Activated naive CD4-positive, alpha-beta T cell treated with anti-CD3 and anti-CD28 coated beads, Interleukin-2, amount 50 U/mL, for 24 hours (primary cell): ENCODE measurements around the gene RNU4-1.
A peak's percentile ranks its signal among the peaks of the same experiment; 100 is the strongest.
"Not testable (repeated sequence)": the region's sequence is repeated elsewhere in the genome, so short reads cannot be mapped to it uniquely, and the experiment has no call there.

ENCODE experiments used
- H3K27ac Mint-ChIP-seq: one replicate; pipeline ENCODE4 v1.8.0; 2021; ENCODE audit warnings: mild to moderate bottlenecking, mixed read lengths
- H3K27me3 Mint-ChIP-seq: one replicate; pipeline ENCODE4 v1.8.0; 2021; ENCODE audit warnings: mixed read lengths
- H3K36me3 Mint-ChIP-seq: one replicate; pipeline ENCODE4 v1.8.0; 2021; ENCODE audit warnings: mixed read lengths
- H3K4me1 Mint-ChIP-seq: one replicate; pipeline ENCODE4 v1.8.0; 2021; ENCODE audit warnings: mixed read lengths
- H3K4me3 Mint-ChIP-seq: one replicate; pipeline ENCODE4 v1.8.0; 2021; ENCODE audit warnings: mild to moderate bottlenecking, mixed read lengths
- H3K9me3 Mint-ChIP-seq: one replicate; pipeline ENCODE4 v1.8.0; 2021; ENCODE audit warnings: mixed read lengths

RNU4-1 gene

GRCh38 chr12:120292661-120293531 is at the start of gene RNU4-1:
Gene RNU4-1, minus strand, starts transcription at chr12:120293237.
- no peak within 1 kb of the TSS for H3K27ac Mint-ChIP-seq
- H3K4me3 Mint-ChIP-seq, result no peak within 1 kb of the TSS
- H3K36me3 Mint-ChIP-seq, result no peaks in the 10 kb centered on the region
- H3K9me3 Mint-ChIP-seq, result no peaks in the 10 kb centered on the region
- H3K4me1 Mint-ChIP-seq, result peaks cover 11% of the 10 kb centered on the region
- no peaks in the 10 kb centered on the region for H3K27me3 Mint-ChIP-seq

GRCh38 chr12:120342175-120343038 is 49.4 kb upstream of the RNU4-1 start:
- Mint-ChIP-seq H3K4me1 (no peaks in the 10 kb centered on the region), H3K36me3 (peaks cover 3% of the 10 kb centered on the region), H3K4me3 (no peak overlapping the region), H3K27me3 (no peaks in the 10 kb centered on the region), H3K9me3 (peaks cover 7% of the 10 kb centered on the region), H3K27ac (no peak overlapping the region)

- Mint-ChIP-seq H3K9me3 (peaks cover 16% of the 10 kb centered on the region), H3K4me3 (no peak overlapping the region), H3K36me3 (peaks cover 4% of the 10 kb centered on the region), H3K27ac (no peak overlapping the region), H3K27me3 (no peaks in the 10 kb centered on the region), H3K4me1 (no peaks in the 10 kb centered on the region)
Observed at GRCh38 chr12:120339256-120339655, 46.2 kb upstream of the RNU4-1 start.

- Mint-ChIP-seq H3K9me3 (peaks cover 16% of the 10 kb centered on the region), H3K4me3 (no peak overlapping the region), H3K27ac (no peak overlapping the region), H3K36me3 (peaks cover 4% of the 10 kb centered on the region), H3K27me3 (no peaks in the 10 kb centered on the region), H3K4me1 (no peaks in the 10 kb centered on the region)
Observed at GRCh38 chr12:120337730-120338129, 44.7 kb upstream of the RNU4-1 start.

DNA sequence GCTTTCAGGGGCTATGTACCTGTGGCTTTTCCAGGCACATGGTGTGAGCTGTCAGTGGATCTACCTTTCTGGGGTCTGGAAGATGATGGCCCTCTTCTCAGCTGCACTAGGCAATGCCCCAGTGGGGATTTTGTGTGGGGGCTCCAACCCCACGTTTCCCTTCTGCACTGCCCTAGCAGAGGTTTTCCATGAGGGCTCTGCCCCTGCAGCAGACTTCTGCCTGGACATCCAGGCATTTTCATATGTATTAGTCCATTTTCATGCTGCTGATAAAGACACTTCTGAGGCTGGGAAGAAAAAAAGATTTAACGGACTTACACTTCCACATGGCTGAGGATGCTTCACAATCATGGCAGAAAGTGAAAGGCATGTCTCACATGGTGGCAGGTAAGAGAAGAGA is 43.4 kb upstream of the RNU4-1 start:
- H3K36me3 Mint-ChIP-seq, H3K4me3 Mint-ChIP-seq, H3K27ac Mint-ChIP-seq, H3K4me1 Mint-ChIP-seq, H3K27me3 Mint-ChIP-seq: not testable (repeated sequence)
- H3K9me3 Mint-ChIP-seq, result peaks cover 16% of the 10 kb centered on the region

GRCh38 chr12:120335447-120335846 is 42.4 kb upstream of the RNU4-1 start:
- peaks cover 16% of the 10 kb centered on the region for H3K9me3 Mint-ChIP-seq
- not testable (repeated sequence) for H3K27me3 Mint-ChIP-seq, H3K4me3 Mint-ChIP-seq, H3K27ac Mint-ChIP-seq, H3K36me3 Mint-ChIP-seq, H3K4me1 Mint-ChIP-seq

GRCh38 chr12:120332523-120332922 is 39.5 kb upstream of the RNU4-1 start:
- no peak overlapping the region for H3K4me3 Mint-ChIP-seq
- H3K27ac Mint-ChIP-seq, result no peak overlapping the region
- no peaks in the 10 kb centered on the region for H3K4me1 Mint-ChIP-seq
- H3K9me3 Mint-ChIP-seq, result peaks cover 9% of the 10 kb centered on the region
- H3K36me3 Mint-ChIP-seq, result peaks cover 2% of the 10 kb centered on the region
- no peaks in the 10 kb centered on the region for H3K27me3 Mint-ChIP-seq

DNA sequence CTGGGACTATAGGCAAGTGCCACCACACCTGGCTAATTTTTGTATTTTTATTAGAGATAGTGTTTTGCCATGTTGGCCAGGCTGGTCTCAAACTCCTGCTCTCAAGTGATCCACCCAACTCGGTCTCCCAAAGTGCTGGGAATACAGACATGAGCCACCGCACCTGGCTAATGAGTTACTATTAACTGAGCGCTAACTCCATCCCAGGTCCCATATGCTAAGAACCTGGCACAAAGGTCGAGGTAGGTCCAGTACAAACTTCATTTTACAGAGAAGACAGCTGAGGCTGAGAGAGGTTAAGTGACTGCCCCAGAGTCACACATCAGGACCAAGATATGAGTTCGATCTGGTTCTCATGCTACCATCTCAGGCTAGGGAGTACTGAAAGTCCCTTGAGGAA is 39.0 kb upstream of the RNU4-1 start:
- Mint-ChIP-seq H3K27ac (no peak overlapping the region), H3K4me3 (no peak overlapping the region), H3K27me3 (no peaks in the 10 kb centered on the region), H3K9me3 (peaks cover 6% of the 10 kb centered on the region), H3K4me1 (no peaks in the 10 kb centered on the region), H3K36me3 (no peaks in the 10 kb centered on the region)

- Mint-ChIP-seq H3K9me3 (peaks cover 6% of the 10 kb centered on the region), H3K4me1 (no peaks in the 10 kb centered on the region), H3K36me3 (no peaks in the 10 kb centered on the region), H3K4me3 (no peak overlapping the region), H3K27ac (no peak overlapping the region), H3K27me3 (no peaks in the 10 kb centered on the region)
Observed at GRCh38 chr12:120331390-120331789, 38.4 kb upstream of the RNU4-1 start.

GRCh38 chr12:120328228-120328627 is 35.2 kb upstream of the RNU4-1 start:
- no peak overlapping the region for H3K4me3 Mint-ChIP-seq
- H3K9me3 Mint-ChIP-seq, result no peaks in the 10 kb centered on the region
- H3K4me1 Mint-ChIP-seq, result peaks cover 11% of the 10 kb centered on the region
- no peaks in the 10 kb centered on the region for H3K27me3 Mint-ChIP-seq
- H3K27ac Mint-ChIP-seq, result no peak overlapping the region
- H3K36me3 Mint-ChIP-seq, result no peaks in the 10 kb centered on the region

DNA sequence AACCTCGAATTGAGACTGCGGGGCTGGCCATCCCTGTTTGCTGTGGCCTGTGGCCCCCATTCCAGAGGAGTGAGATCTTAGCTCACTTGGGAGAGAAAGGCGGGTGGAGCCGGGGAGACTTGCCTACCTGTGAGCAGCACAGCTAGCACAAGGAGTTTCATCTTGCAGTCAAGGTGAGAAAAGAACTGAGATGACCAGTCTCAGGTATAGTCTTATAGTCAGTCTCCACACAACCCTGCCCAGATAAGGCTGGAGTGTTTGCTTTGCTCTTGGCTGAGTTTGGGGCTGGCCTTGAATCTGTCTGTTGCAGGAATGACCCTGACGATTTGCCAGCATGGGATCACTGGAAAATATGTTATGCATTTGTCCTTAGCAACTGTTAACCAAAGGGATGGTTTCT is 34.6 kb upstream of the RNU4-1 start, which contains the start of gene PLA2G1B:
Gene PLA2G1B, minus strand, starts transcription at position 187 of the 400 bp plus-strand sequence. Its CDS starts 26 bp downstream, at position 161.
- no peak within 1 kb of the TSS for H3K27ac Mint-ChIP-seq
- H3K27me3 Mint-ChIP-seq, result no peaks in the 10 kb centered on the region
- H3K4me3 Mint-ChIP-seq, result no peak within 1 kb of the TSS
- H3K36me3 Mint-ChIP-seq, result no peaks in the 10 kb centered on the region
- H3K4me1 Mint-ChIP-seq, result peaks cover 11% of the 10 kb centered on the region
- no peaks in the 10 kb centered on the region for H3K9me3 Mint-ChIP-seq

DNA sequence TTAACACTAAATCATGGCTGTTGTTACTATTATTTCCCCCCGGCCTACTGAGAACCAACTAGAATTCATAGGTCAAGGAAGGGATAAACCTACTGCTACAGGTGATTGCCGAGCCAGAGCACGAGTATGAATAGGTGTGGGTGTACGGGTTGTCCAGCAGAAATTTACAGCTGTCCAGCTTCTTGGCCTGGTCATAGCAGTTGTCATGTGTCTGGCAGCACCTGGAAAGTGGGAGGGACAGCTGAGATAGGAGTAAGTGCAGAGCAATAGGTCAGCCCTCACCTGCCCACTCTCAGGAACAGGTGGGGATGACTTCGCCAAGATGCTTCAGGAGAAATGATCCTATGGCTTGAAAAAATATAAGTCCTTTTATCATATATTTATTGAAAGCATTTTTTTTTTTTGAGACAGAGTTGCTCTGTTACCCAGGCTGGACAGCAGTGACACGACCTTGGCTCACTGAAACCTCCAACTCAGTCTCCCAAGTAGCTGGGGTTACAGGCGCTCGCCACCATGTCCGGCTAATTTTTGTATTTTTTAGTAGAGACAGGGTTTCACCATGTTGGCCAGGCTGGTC is 31.9 kb upstream of the RNU4-1 start:
- no peak overlapping the region for H3K27ac Mint-ChIP-seq
- no peaks in the 10 kb centered on the region for H3K9me3 Mint-ChIP-seq
- H3K27me3 Mint-ChIP-seq, result no peaks in the 10 kb centered on the region
- H3K4me3 Mint-ChIP-seq, result no peak overlapping the region
- H3K4me1 Mint-ChIP-seq, result peaks cover 11% of the 10 kb centered on the region
- no peaks in the 10 kb centered on the region for H3K36me3 Mint-ChIP-seq

GRCh38 chr12:120323772-120324171 is 30.7 kb upstream of the RNU4-1 start:
- Mint-ChIP-seq H3K4me3 (no peak overlapping the region), H3K27me3 (no peaks in the 10 kb centered on the region), H3K9me3 (no peaks in the 10 kb centered on the region), H3K27ac (peak overlapping the region; percentile 18), H3K36me3 (no peaks in the 10 kb centered on the region), H3K4me1 (peaks cover 11% of the 10 kb centered on the region)

- H3K27me3 Mint-ChIP-seq, result no peaks in the 10 kb centered on the region
- H3K36me3 Mint-ChIP-seq, result no peaks in the 10 kb centered on the region
- H3K9me3 Mint-ChIP-seq, result no peaks in the 10 kb centered on the region
- H3K4me1 Mint-ChIP-seq, result peaks cover 24% of the 10 kb centered on the region
- no peak overlapping the region for H3K4me3 Mint-ChIP-seq
- no peak overlapping the region for H3K27ac Mint-ChIP-seq
Observed at GRCh38 chr12:120321382-120322202, 28.6 kb upstream of the RNU4-1 start.
